GM03348 (cell line): Measurements from ENCODE around the gene TOM1L1.

Source experiments
- DNase-seq: peaks from one replicate; pipeline ENCODE4 v3.0.0; 2012; ENCODE audit warnings: low spot score

TOM1L1 gene

DNA sequence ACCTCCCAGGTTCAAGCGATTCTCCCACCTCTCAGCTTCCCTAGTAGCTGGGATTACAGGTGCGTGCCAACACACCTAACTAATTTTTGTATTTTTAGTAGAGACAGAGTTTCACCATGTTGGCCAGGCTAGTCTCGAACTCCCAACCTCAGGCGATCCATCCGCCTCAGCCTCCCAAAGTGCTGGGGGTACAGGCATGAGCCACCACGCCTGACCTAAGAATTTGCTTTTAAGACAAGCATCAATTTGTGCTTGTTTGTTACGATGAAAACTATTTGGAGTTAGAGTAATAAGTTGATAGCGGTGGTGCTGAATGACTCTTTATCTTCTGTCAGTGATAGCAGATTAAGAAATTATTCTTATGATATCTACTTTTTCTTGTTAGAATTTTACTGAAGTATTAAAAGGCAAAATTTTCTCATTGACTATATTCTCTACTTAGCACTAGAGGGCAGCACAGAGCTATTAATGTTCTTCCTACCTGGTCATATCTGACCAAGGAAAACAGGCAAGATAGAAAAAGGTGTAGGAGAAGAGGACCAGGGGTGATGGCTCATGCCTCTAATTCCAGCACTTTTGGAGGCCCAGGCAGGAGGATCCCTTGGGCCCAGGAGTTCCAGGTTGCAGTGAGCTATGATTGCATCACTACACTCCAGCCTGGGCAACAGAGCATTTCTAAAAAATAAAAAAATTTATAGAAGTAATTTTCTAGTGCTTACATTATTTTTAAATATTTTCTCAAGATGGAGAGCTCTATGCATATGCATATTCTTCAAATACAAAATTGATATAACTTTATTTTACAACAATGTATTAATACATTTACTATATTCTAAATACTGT, 92.4 kb downstream of the TOM1L1 start:
- peak; percentile 48 for DNase-seq

DNA sequence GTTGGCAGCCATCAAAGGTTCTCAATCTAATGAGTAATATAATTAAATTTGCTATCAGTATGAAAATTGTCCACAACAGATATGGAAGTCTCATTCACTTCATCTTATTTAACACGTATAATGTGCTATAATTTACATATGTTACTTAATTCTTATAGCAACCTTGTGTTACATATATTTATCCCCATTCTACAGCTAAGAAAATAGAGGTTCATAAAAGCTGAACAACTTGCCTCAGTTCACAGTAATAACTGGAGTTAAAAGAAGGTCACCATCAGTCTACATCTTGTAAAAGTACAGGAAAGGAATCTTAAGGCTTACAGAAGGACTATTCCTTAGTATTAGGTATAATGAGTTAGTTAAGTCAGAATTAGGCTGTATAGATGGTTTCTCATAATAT, 95.8 kb downstream of the TOM1L1 start:
- no peak for DNase-seq

DNA sequence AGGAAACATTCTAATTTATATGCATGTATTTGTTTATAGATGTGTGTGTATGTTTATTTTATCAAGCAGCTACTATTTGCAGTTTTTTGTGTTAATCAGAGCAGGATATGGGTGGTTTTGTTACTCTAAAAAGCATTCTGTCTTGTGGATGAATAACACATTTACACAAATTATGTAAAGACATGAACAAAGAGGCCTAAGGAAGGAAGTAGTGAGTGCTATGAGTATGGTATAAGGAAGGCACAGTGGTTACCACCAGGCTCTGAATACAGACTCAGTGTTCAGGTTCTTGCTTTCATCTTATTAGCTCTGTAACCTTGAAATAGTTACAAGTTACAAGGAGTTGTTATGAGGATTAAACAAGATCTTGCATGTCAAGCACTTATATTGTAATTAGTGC, 101.8 kb downstream of the TOM1L1 start:
- DNase-seq, result no peak

DNA sequence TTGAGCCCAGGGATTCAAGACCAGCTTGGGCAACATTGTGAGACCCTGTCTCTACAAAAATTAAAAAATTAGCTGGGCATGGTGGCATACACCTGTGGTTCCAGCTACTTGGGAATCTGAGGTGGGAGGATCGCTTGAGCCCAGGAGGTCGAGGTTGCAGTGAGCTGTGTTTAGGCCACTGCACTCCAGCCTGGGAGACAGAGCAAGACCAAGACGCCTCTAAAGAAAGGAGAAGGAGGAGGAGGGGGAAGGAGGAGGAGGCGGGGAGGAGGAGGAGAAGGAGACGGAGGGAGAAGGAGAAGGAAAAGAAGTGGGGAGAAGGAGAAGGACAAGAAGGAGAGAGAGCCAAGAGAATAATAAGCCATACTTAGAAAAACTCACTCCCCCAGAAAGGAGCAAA, 103.8 kb downstream of the TOM1L1 start:
- no peak for DNase-seq

DNA sequence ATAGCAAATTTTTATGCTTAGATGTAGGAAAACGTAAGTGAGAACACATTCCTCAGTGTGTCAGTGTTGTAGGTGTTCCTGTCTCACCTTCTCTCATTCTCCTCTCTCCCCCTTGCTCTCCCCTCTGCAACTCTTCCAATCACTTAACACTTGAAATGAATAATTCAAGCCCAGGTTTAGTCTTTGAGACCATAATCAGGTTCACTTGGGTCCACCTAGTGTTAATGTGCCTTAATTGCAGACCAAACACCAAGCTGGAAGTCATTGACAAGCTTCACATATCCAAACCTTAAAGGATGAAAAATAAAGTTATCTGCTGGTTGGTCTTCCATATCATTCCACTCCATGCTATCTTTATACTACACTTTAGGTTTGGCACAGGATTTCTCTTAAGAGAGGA, 104.9 kb downstream of the TOM1L1 start:
- peak; percentile 7 for DNase-seq
